Activated CD4-positive, alpha-beta T cell treated with anti-CD3 and anti-CD28 coated beads, Interleukin-2, amount 10 ng/mL, durations not matched to agents 7 days and 5 days (primary cell): Measurements from ENCODE around the gene NKAIN2. TPM values are rescaled to one million over a fixed set of nuclear protein-coding genes. Genes with fewer than 3 reads are reported as not detected.
"Not testable (repeated sequence)": the region's sequence is repeated elsewhere in the genome, so short reads cannot be mapped to it uniquely, and the experiment has no call there.

Source experiments
- CTCF ChIA-PET: fragments of 350-600 bp; sonication (Branson Sonifier 250); formaldehyde crosslinking; loops from one replicate; lab custom pipeline; 2021; ENCODE audit warnings: antibody characterized with exemption; lab: Charles Lee
- POLR2A ChIA-PET: fragments of 350-600 bp; sonication (Branson Sonifier 250); formaldehyde crosslinking; loops from one replicate; lab custom pipeline; 2021; ENCODE audit warnings: antibody characterized with exemption; lab: Charles Lee
- DNase-seq: peaks from one replicate; pipeline ENCODE4 v3.0.0-alpha.2; 2020
- H3K27ac Mint-ChIP-seq: one replicate; pipeline ENCODE4 v1.8.0; 2021; ENCODE audit warnings: mild to moderate bottlenecking, moderate library complexity, mixed read lengths
- H3K27me3 Mint-ChIP-seq: one replicate; pipeline ENCODE4 v1.8.0; 2021; ENCODE audit warnings: mixed read lengths
- H3K36me3 Mint-ChIP-seq: one replicate; pipeline ENCODE4 v1.8.0; 2021; ENCODE audit warnings: low read depth, mixed read lengths
- H3K4me1 Mint-ChIP-seq: one replicate; pipeline ENCODE4 v1.8.0; 2021; ENCODE audit warnings: mixed read lengths
- H3K4me3 Mint-ChIP-seq: one replicate; pipeline ENCODE4 v1.8.0; 2021; ENCODE audit warnings: mild to moderate bottlenecking, moderate library complexity, mixed read lengths
- H3K9me3 Mint-ChIP-seq: one replicate; pipeline ENCODE4 v1.8.0; 2021; ENCODE audit warnings: mixed read lengths
- total RNA-seq, 2 experiments: library from RNA; stranded (reverse); gene quantifications; one replicate each; pipeline ENCODE4 v1.2.3, GENCODE V29; 2021

NKAIN2 gene
- total RNA-seq, 2 experiments from 2014 or later: not detected

DNA sequence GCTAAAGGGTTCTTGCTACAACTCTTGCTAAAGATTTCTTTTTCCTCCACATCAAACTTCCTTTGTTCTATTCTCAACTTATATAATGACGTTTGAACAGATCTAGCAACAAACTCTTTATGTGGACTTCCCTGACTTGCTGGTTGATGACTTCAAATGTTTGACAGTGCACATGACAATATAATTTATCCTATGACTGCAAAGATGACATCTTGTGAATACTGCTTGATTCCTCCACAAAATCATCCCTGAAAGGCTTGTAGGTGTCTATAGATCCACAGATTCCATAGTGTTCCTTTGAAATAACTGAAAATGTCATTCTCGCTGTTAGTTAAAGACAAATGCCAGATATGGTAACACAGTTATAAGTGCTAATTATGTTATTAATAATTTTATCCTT, 478.9 kb downstream of the NKAIN2 start:
- POLR2A ChIA-PET: no interaction called here
- Mint-ChIP-seq H3K9me3 (no peaks in the 10 kb centered on the region), H3K4me1 (no peaks in the 10 kb centered on the region), H3K27me3 (no peaks in the 10 kb centered on the region), H3K36me3 (no peaks in the 10 kb centered on the region), H3K27ac (no peak overlapping the region), H3K4me3 (no peak overlapping the region)
- DNase-seq: no peak
- CTCF ChIA-PET: no interaction called here

DNA sequence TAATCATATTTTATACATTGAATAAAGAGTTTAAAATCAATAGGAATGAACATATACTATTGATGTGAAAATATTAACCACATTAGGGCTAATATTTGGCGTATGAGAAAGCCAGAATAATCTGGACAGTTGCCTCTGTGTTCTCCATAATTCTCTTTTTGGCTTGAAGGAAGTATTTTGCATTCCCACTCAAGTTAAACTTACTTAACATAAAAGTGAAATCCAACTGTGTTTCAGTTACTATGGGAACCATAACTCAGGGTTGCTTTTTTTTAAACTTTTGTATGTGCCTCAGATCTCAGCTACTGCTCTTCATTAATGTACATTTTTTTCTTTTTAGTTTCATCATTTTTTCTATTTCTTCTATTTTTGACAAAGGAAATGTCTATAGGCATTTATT, 479.8 kb downstream of the NKAIN2 start:
- ChIA-PET POLR2A (no interaction called here), CTCF (no interaction called here)
- Mint-ChIP-seq H3K4me1 (no peaks in the 10 kb centered on the region), H3K27ac (no peak overlapping the region), H3K27me3 (no peaks in the 10 kb centered on the region), H3K9me3 (no peaks in the 10 kb centered on the region), H3K36me3 (no peaks in the 10 kb centered on the region), H3K4me3 (no peak overlapping the region)
- DNase-seq: no peak

DNA sequence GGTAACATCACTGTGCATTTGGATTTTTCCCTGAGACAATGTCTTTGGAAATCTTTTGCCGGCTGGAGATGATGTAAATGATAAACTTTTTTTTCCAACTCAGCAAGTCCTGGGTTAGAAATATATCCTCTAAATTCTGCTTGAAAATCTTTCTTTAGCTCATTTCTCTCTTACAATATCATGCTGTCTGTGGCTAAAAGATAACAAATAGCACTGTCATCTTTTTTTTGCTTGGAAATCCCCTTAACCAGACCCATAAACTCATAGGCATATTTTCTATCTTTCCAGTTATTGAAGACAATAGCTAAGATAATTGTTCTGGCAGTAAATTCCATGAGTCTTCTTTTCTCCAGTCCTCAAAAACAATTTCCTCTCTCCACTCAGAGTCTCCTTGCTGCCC, 481.5 kb downstream of the NKAIN2 start:
- Mint-ChIP-seq H3K4me3 (no peak overlapping the region), H3K27me3 (no peaks in the 10 kb centered on the region), H3K36me3 (no peaks in the 10 kb centered on the region), H3K27ac (no peak overlapping the region), H3K9me3 (no peaks in the 10 kb centered on the region), H3K4me1 (no peaks in the 10 kb centered on the region)
- no peak for DNase-seq
- POLR2A ChIA-PET: no interaction called here
- CTCF ChIA-PET: no interaction called here

DNA sequence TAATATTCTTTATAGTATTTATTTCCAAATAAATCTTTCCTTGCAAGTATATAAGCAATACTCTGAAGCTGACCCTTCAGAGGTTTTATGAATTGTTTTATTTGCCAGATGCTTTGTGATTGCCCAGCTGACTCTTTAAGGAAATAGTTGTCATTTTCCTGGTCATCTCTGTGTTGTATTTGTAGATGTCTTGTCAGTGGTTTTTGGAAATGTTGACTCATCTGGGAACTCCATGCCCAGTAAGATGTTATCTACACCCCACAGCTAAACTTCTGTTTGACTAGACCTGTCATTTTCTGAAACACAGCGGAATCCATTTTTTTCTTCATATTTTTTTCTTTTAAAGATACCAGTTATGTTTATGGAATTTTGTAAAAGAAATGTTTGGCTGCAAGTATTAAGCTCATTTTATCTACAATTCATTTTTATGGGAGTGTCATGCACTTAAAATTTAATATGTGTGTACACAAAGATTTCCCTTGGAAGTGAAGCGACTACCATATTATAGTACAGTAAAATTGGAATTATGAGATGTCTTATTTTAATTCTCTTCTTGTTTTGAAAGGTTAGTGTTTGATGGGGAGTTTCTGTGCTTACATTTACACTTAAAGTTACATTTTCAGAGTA, 491.0 kb downstream of the NKAIN2 start:
- ChIA-PET POLR2A (no interaction called here), CTCF (interaction anchor here (1.0 kb wide), 1 partner anchor 14 kb away, joined by 3 read pairs; no protein-coding TSS in a partner anchor)
- no peak for DNase-seq
- no peak overlapping the region for H3K4me3 Mint-ChIP-seq
- H3K36me3 Mint-ChIP-seq: no peaks in the 10 kb centered on the region
- H3K27ac Mint-ChIP-seq: no peak overlapping the region
- no peaks in the 10 kb centered on the region for H3K4me1 Mint-ChIP-seq
- H3K9me3 Mint-ChIP-seq: no peaks in the 10 kb centered on the region
- H3K27me3 Mint-ChIP-seq: no peaks in the 10 kb centered on the region

DNA sequence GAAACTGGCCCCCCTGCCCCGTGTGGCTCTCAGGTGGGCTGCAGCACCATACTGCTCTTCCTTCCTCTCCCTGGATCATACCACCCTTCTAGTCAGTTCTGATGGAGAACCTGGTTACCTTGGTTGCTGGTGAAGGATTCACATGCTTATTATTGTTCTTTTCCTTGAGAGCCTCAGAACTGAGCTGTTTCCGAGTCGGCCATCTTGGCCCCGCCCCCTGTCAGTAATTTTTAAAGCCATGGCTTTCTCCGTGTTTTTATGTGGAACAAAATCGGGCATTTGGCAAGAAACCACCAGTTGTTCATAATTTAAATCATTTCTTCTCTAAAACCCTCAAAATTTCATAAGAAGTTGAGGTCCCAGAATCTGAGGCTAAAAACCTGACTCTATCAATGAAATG, 493.8 kb downstream of the NKAIN2 start:
- Mint-ChIP-seq H3K9me3 (no peaks in the 10 kb centered on the region), H3K27me3 (no peaks in the 10 kb centered on the region), H3K27ac (no peak overlapping the region), H3K4me3 (no peak overlapping the region), H3K36me3 (no peaks in the 10 kb centered on the region), H3K4me1 (no peaks in the 10 kb centered on the region)
- CTCF ChIA-PET: no interaction called here
- DNase-seq: no peak
- POLR2A ChIA-PET: interaction anchor here (0.5 kb wide), 1 partner anchor 496 kb away, joined by 4 read pairs; no protein-coding TSS in a partner anchor

DNA sequence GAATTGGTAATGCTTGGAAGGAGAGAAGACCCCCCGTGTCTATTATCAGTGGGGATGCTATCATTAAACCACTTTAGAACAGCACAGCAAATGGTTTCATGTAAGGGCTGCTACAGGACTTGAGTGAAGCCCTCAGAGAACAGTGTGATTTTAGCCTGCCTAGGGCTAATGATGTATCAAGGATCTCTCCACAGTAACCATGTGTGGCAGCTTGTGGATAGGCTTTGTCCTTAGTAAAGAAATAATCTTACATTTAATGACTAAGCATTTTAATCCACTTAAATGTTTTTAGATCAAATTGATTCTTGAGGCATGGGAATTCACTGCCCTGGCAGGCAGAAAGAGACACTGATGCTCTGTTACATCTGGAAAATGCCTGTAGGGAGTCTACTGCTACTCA, 495.1 kb downstream of the NKAIN2 start:
- Mint-ChIP-seq H3K9me3 (no peaks in the 10 kb centered on the region), H3K36me3 (no peaks in the 10 kb centered on the region), H3K27ac (no peak overlapping the region), H3K27me3 (no peaks in the 10 kb centered on the region), H3K4me1 (no peaks in the 10 kb centered on the region), H3K4me3 (no peak overlapping the region)
- POLR2A ChIA-PET: no interaction called here
- no peak for DNase-seq
- CTCF ChIA-PET: no interaction called here

DNA sequence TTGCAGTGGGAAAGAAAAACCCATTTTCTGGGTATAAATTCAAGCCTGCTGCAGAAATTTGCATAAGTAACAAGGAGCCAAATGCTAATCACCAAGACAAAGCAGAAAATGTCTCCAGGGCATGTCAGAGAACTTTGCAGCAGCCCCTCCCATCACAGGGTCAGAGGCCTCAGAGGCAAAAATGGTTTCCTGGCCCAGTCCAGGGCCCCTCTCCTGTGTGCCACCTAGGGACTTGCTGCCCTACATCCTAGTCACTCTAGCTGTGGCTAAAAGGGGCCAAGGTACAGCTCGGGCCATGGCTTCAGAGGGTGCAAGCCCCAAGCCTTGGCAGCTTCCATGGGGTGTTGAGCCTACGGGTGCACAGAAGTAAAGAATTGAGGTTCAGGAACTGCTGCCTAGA, 497.2 kb downstream of the NKAIN2 start:
- POLR2A ChIA-PET, H3K36me3 Mint-ChIP-seq, CTCF ChIA-PET, DNase-seq, H3K9me3 Mint-ChIP-seq, H3K4me3 Mint-ChIP-seq, H3K27me3 Mint-ChIP-seq, H3K4me1 Mint-ChIP-seq, H3K27ac Mint-ChIP-seq: not testable (repeated sequence)

DNA sequence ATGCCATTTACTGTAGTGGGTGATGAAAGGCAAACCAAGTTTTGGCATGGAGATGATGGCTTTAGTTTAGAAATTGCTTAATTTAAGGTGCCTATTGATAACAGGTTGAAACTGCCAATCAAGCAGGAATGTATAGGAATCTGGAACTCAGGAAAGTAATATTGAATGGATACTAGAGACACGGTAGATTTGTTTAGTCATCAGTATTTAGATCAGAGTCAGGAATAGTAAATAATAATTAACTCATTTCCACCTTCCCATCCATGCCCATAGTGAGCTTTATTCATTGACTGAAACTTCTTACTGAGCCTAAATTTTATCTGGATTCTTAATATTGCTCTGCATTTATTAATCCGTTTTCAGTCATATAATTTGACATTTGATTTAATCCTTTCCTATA, 500.3 kb downstream of the NKAIN2 start:
- POLR2A ChIA-PET: no interaction called here
- CTCF ChIA-PET: no interaction called here
- no peak for DNase-seq
- no peaks in the 10 kb centered on the region for H3K27me3 Mint-ChIP-seq
- no peaks in the 10 kb centered on the region for H3K9me3 Mint-ChIP-seq
- H3K27ac Mint-ChIP-seq: no peak overlapping the region
- no peaks in the 10 kb centered on the region for H3K36me3 Mint-ChIP-seq
- no peak overlapping the region for H3K4me3 Mint-ChIP-seq
- no peaks in the 10 kb centered on the region for H3K4me1 Mint-ChIP-seq

DNA sequence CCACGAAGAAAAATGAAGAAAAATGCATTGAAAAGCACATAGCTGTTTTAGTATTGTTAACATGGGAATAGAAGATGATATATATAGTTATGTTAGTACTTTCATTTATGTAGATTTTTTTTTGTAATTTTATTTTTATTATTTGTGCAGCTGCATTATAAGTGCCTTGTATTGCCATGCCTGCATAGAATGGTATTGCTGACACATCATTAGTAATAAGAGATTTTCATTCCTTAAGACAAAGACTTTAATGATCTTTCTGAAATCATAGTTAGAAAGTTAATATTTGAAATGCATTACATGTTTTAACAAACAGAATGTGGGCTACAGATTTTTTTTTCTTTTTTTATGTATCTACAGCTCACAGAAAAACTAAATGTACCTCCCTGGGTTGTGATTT, 506.5 kb downstream of the NKAIN2 start:
- ChIA-PET CTCF (no interaction called here), POLR2A (no interaction called here)
- DNase-seq: no peak
- no peak overlapping the region for H3K27ac Mint-ChIP-seq
- H3K4me1 Mint-ChIP-seq: no peaks in the 10 kb centered on the region
- H3K4me3 Mint-ChIP-seq: no peak overlapping the region
- H3K9me3 Mint-ChIP-seq: no peaks in the 10 kb centered on the region
- no peaks in the 10 kb centered on the region for H3K36me3 Mint-ChIP-seq
- H3K27me3 Mint-ChIP-seq: no peaks in the 10 kb centered on the region

DNA sequence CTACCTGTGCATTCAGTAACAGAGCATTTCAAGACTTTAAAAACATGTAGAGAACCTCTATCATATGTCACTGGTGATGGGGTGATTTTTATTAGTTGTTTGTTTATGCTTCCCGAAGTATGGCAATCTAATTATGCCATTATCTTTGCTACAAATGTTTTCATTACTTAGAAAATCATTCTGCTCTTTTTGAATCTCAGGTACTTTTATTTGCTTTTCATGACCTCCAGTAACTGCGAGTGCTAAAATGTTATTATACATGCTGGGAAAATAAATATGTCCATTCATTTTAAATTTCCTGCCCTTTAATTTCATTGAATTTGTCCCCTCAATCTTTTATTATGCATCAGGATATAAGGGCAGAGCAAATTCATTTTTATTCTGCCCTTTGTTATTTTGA, 515.7 kb downstream of the NKAIN2 start:
- no peak overlapping the region for H3K4me3 Mint-ChIP-seq
- CTCF ChIA-PET: no interaction called here
- DNase-seq: no peak
- no peaks in the 10 kb centered on the region for H3K4me1 Mint-ChIP-seq
- POLR2A ChIA-PET: no interaction called here
- H3K36me3 Mint-ChIP-seq: no peaks in the 10 kb centered on the region
- no peaks in the 10 kb centered on the region for H3K9me3 Mint-ChIP-seq
- H3K27ac Mint-ChIP-seq: no peak overlapping the region
- H3K27me3 Mint-ChIP-seq: no peaks in the 10 kb centered on the region

DNA sequence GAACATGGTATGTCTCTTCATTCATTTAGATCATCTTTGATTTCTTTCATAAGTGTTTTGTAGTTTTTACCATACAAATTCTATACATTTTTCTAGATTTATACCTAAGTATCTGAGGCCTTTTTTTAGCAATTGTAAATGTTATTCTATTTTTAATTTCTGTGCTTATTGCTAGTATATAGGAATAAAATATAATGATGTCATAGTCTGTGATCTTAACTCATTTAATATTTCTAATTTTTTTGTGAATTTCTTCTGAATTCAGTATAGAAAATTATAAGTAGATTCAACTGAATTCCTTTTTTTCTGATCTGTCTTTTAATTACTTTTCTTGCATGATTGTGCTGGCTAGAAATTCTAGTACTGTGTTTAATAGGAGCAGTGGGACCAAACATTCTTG, 520.6 kb downstream of the NKAIN2 start:
- Mint-ChIP-seq H3K9me3 (no peaks in the 10 kb centered on the region), H3K4me3 (no peak overlapping the region), H3K27me3 (no peaks in the 10 kb centered on the region), H3K4me1 (no peaks in the 10 kb centered on the region), H3K27ac (no peak overlapping the region), H3K36me3 (no peaks in the 10 kb centered on the region)
- no peak for DNase-seq
- ChIA-PET POLR2A (no interaction called here), CTCF (no interaction called here)

DNA sequence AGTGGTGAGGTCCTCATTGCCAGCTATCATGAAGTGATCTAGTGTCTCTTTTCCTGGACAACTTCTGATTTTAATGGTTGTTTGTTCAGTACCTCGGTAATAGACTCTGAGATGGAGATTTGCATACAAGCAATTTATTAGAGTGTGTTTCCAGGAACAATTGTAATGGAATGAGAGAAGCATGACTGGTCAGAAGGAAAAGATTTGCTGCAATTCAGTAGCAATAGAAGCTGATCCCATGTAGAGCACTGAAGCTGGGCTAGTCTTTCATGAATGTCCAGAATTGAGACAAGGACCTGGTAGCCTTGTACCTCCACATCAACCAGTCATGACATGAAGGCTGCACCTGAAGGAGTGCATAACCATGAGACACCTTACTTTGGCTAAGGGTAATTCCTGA, 526.5 kb downstream of the NKAIN2 start:
- ChIA-PET CTCF (no interaction called here), POLR2A (no interaction called here)
- DNase-seq: no peak
- Mint-ChIP-seq H3K27ac (no peak overlapping the region), H3K4me1 (no peaks in the 10 kb centered on the region), H3K9me3 (no peaks in the 10 kb centered on the region), H3K36me3 (no peaks in the 10 kb centered on the region), H3K4me3 (no peak overlapping the region), H3K27me3 (no peaks in the 10 kb centered on the region)

DNA sequence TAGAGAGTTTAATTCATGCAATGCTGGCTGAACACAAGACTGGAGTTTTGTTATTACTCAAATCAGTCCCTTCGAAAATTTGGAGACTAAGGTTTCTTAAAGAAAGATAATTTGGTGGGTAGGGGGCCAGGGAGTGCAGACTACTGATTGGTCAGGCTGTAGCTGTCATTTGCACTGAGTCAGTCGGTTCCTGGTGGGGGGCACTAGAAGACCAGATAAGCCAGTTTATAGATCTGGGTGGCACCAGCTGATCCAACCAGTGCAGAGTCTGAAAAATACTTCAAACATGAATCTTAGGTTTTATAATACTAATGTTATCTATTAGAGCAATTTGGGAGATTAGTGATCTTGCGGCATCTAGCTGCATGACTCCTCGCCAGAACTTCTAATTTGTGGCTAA, 530.7 kb downstream of the NKAIN2 start:
- H3K27me3 Mint-ChIP-seq: no peaks in the 10 kb centered on the region
- no peaks in the 10 kb centered on the region for H3K36me3 Mint-ChIP-seq
- H3K4me1 Mint-ChIP-seq: no peaks in the 10 kb centered on the region
- ChIA-PET CTCF (no interaction called here), POLR2A (no interaction called here)
- no peaks in the 10 kb centered on the region for H3K9me3 Mint-ChIP-seq
- no peak for DNase-seq
- no peak overlapping the region for H3K27ac Mint-ChIP-seq
- no peak overlapping the region for H3K4me3 Mint-ChIP-seq

DNA sequence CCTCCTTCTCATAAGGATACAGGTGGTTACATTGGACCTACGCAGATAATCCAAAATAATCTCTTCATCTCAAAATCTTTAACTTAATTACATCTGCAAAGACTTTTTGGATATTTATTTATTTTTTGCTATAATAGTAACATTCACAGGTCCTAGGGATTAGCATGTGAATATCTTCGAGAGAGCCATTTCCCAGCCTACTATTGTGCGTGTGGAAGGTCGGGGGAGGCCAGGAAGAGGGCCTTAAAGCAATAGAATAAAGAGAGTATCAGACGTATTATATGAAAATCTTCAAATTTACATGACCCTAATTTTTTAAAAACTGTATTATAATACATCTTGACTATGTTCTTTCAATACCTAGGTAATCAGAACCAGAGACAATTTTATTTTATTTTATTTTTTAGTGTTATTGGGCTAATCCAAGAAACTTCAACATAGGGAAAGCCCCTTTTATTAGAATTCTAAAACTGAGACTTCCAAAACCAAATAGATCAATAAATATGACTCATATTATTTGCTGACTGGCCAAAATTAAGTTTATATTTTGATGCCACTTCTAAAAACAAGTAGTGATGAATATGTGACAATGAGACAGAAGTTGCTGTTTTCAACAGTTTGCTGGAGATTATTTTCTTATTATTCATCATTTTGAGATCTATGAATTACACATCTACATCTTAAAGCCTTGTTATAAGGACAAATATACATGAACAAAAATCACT, 536.1 kb downstream of the NKAIN2 start:
- Mint-ChIP-seq H3K36me3 (no peaks in the 10 kb centered on the region), H3K27ac (no peak overlapping the region), H3K4me1 (no peaks in the 10 kb centered on the region), H3K9me3 (no peaks in the 10 kb centered on the region), H3K4me3 (no peak overlapping the region), H3K27me3 (no peaks in the 10 kb centered on the region)
- DNase-seq: no peak
- ChIA-PET POLR2A (no interaction called here), CTCF (no interaction called here)
